Testis (tissue), 3 donors: ENCODE measurements around the gene RASSF1. TPM values are rescaled to one million over a fixed set of nuclear protein-coding genes. Genes with fewer than 3 reads are reported as not detected.
A peak's percentile ranks its signal among the peaks of the same experiment; 100 is the strongest.

ENCODE experiments used
- DNase-seq: peaks from one replicate; pipeline ENCODE4 v3.0.0-alpha.2; 2019
- H3K27ac ChIP-seq, 2 donors: fragments of 200-600 bp; sonication (generic); one replicate each; pipeline ENCODE4 v1.5.1; 2019
- H3K27me3 ChIP-seq: fragments of 200-600 bp; sonication (generic); one replicate; pipeline ENCODE4 v1.5.1; 2019
- H3K36me3 ChIP-seq: fragments of 200-600 bp; sonication (generic); one replicate; pipeline ENCODE4 v1.5.1; 2017; ENCODE audit warnings: low read depth; ENCODE audit errors: missing control alignments
- H3K4me1 ChIP-seq: fragments of 200-600 bp; sonication (generic); one replicate; pipeline ENCODE4 v1.5.1; 2019
- H3K4me3 ChIP-seq, 2 donors: fragments of 200-600 bp; sonication (generic); one replicate each; pipeline ENCODE4 v1.5.1; 2017 to 2019
- H3K9me3 ChIP-seq: fragments of 200-600 bp; sonication (generic); one replicate; pipeline ENCODE4 v1.5.1; 2017
- POLR2A ChIP-seq: fragments of 450-650 bp; IDR thresholded peaks from one replicate; pipeline ENCODE4 v1.6.1; 2017; ENCODE audit warnings: antibody characterized with exemption, mild to moderate bottlenecking, moderate library complexity
- WGBS, 2 donors: methylation state at CpG; one replicate each; pipeline ENCODE4 v1.1.5; 2018; 5-methylcytosine and 5-hydroxymethylcytosine counted together
- intact Hi-C: fragments of 100-400 bp; cut with DNase I; formaldehyde crosslinking; loops from one replicate; pipeline ENCODE4 v1.15.1; 2023; ENCODE audit warnings: low total_unique reads
- polyA plus RNA-seq: library from polyadenylated mRNA; stranded (reverse); fragments of 350-450 nt; fragmentation: Illumina TruSeq; extraction: RNeasy Lipid Tissue Mini Kit (QIAGEN cat#74804); gene quantifications from one replicate; pipeline ENCODE4 v1.2.3, GENCODE V29; 2014; ENCODE audit warnings: low read depth, low replicate concordance; ENCODE audit not compliant: insufficient read depth
- total RNA-seq, 2 donors: library from RNA; depleted of rRNA; stranded (reverse); fragments of >200 nt; gene quantifications; one replicate each; pipeline ENCODE4 v1.2.3, GENCODE V29; 2016
- TF ChIP-seq, protein P1 (sequence below), 3 experiments: fragments of 450-650 bp in 2 of 3; fragments of 200-600 bp in 1 of 3; sonication (generic) in 1 of 3; IDR thresholded peaks; one replicate each; pipeline ENCODE4 v1.5.1; 2016 to 2019; ENCODE audit warnings: antibody characterized with exemption in 3 of 3, mild to moderate bottlenecking in 2 of 3, moderate library complexity in 1 of 3

RASSF1 gene
- total and polyA plus RNA-seq, 3 donors from 2014 or later = 50.0 to 60.1 (median 52.2) TPM

GRCh38 chr3:50369012-50369670 lies 28.5 kb upstream of the RASSF1 start:
- Histone ChIP-seq H3K27ac (no peak overlapping the region), H3K36me3 (no peaks in the 10 kb centered on the region), H3K4me3 (no peak overlapping the region), H3K27me3 (no peaks in the 10 kb centered on the region), H3K9me3 (no peaks in the 10 kb centered on the region), H3K4me1 (peaks cover 7% of the 10 kb centered on the region)
- WGBS, 2 donors = 79 to 86% methylated on average over 7 to 9 of the region's 9 CpGs
- intact Hi-C loops = loop anchor here (10.0 kb wide), 1 partner anchor 176 kb away; no protein-coding TSS in a partner anchor
- TF ChIP-seq POLR2A = no peak
- TF ChIP-seq, protein P1, sequence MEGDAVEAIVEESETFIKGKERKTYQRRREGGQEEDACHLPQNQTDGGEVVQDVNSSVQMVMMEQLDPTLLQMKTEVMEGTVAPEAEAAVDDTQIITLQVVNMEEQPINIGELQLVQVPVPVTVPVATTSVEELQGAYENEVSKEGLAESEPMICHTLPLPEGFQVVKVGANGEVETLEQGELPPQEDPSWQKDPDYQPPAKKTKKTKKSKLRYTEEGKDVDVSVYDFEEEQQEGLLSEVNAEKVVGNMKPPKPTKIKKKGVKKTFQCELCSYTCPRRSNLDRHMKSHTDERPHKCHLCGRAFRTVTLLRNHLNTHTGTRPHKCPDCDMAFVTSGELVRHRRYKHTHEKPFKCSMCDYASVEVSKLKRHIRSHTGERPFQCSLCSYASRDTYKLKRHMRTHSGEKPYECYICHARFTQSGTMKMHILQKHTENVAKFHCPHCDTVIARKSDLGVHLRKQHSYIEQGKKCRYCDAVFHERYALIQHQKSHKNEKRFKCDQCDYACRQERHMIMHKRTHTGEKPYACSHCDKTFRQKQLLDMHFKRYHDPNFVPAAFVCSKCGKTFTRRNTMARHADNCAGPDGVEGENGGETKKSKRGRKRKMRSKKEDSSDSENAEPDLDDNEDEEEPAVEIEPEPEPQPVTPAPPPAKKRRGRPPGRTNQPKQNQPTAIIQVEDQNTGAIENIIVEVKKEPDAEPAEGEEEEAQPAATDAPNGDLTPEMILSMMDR (IDR thresholded peaks at IDR 0.05) = no peak
- no peak for DNase-seq

- TF ChIP-seq, protein P1 (IDR thresholded peaks at IDR 0.05) = no peak
- no peak for TF ChIP-seq POLR2A
- H3K36me3 ChIP-seq = no peaks in the 10 kb centered on the region
- 78 to 100% methylated on average over 1 to 5 of the region's 5 CpGs for WGBS, 2 donors
- no peaks in the 10 kb centered on the region for H3K27me3 ChIP-seq
- intact Hi-C loops = loop anchor here (10.0 kb wide), 1 partner anchor 179 kb away; no protein-coding TSS in a partner anchor
- no peaks in the 10 kb centered on the region for H3K9me3 ChIP-seq
- H3K27ac ChIP-seq = no peak overlapping the region
- no peak for DNase-seq
- H3K4me3 ChIP-seq = peak overlapping the region in 1 of 2 donors; percentile 60
- H3K4me1 ChIP-seq = peaks cover 7% of the 10 kb centered on the region
Measured at GRCh38 chr3:50365842-50366220, 25.2 kb upstream of the RASSF1 start.

DNA sequence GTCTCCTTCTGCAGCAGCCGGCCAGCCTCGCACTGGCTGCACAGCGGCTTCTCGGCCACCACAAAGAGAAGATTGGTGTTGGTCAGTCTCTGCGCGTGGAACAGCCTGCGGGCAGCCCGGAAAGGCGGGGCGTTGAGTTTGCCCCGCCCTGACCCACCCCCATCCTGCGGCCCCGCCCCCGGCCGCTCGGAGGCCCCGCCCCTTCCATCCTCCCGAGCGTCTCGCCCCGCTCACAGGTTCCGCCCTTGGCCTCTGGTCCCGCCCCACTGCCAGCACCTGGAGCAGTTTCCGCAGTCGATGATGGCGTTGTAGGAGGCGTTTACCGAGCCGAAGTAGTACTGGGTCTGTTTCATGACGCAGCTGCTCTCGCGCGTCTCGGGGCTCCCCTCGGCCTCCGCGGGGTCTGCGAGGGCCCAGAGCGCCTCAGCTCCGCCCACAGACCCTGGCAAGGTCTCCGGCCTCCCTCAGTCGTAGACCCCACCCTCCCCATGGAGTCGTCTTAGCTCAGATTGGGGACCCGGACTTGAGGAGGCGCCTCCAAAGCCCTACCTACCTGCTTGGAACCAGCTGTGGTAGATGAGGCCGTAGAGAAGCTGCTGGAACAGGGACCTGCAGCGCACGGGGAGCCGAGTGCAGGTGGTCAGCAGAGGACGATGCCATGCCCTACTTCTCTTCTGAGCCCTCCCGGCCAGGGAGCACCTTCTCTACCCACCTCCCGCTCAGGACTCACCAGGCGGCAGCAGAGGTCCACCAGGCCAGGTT lies 24.6 kb upstream of the RASSF1 start:
- peak; percentile 88 for DNase-seq
- peak overlapping the region in 1 of 2 donors; percentile 51 for H3K27ac ChIP-seq
- H3K9me3 ChIP-seq = no peaks in the 10 kb centered on the region
- peak overlapping the region; percentile 45 to 60 for H3K4me3 ChIP-seq
- 0 to 7% methylated on average over 1 to 53 of the region's 53 CpGs for WGBS, 2 donors
- TF ChIP-seq, protein P1 (IDR thresholded peaks at IDR 0.05) = no peak
- no peak for TF ChIP-seq POLR2A
- H3K36me3 ChIP-seq = no peaks in the 10 kb centered on the region
- peaks cover 7% of the 10 kb centered on the region for H3K4me1 ChIP-seq
- intact Hi-C loops = loop anchor here (10.0 kb wide), 1 partner anchor 180 kb away; no protein-coding TSS in a partner anchor
- H3K27me3 ChIP-seq = no peaks in the 10 kb centered on the region

DNA sequence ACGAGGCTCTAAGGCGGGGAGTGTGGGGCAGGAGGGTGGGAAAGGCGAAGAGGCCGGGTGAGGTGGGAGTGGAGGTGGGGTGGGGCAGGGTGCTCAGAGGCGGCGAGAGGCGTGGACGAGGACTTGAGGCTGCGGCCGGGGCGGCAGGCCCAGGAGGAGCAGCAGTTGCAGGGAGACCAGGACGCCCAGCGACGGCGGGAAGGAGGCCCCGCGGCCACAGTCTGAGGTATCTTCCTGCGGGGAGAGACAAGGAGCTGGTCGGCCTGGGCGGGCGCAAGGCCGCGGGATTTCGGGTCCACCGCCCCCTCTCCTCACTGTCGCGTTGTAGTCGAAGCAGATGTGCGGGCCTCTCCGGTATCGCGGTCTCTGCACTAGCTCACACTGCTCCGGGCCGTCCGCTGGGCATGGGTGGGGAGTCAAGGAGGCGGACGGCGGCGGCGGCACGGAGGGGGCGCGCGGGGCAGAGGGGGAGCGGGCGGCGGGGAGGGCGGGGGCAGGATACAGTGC lies 24.0 kb upstream of the RASSF1 start:
- H3K9me3 ChIP-seq = no peaks in the 10 kb centered on the region
- peak overlapping the region; percentile 45 to 60 for H3K4me3 ChIP-seq
- WGBS, 2 donors = 7 to 15% methylated on average over 19 to 31 of the region's 48 CpGs
- peaks cover 7% of the 10 kb centered on the region for H3K4me1 ChIP-seq
- no peak for DNase-seq
- H3K36me3 ChIP-seq = no peaks in the 10 kb centered on the region
- no peaks in the 10 kb centered on the region for H3K27me3 ChIP-seq
- H3K27ac ChIP-seq = peak overlapping the region in 1 of 2 donors; percentile 51
- intact Hi-C loops = loop anchor here (10.0 kb wide), 1 partner anchor 180 kb away; no protein-coding TSS in a partner anchor
- TF ChIP-seq, protein P1 (IDR thresholded peaks at IDR 0.05) = no peak
- TF ChIP-seq POLR2A = no peak
